PC-3 (cell line): ENCODE data around the gene SMARCA5. TPM values are rescaled to one million over a fixed set of nuclear protein-coding genes. Genes with fewer than 3 reads are reported as not detected.
A peak's percentile ranks its signal among the peaks of the same experiment; 100 is the strongest.

Source experiments
- ATAC-seq: fragments of 200-7000 bp; cut with Tn5 transposase; 2 replicates; pipeline ENCODE4 v1.9.1; 2020; ENCODE audit warnings: mild to moderate bottlenecking, moderate library complexity
- BruUV-seq: library from RNA; stranded (reverse); fragments of 400-500 nt; replicated peaks from 2 replicates; lab custom pipeline; 2021; lab: Mats Ljungman, UMichigan
- CTCF ChIA-PET: fragments of 300-600 bp; sonication (Branson Sonifier 250); formaldehyde crosslinking; loops from one replicate; lab custom pipeline; 2022; ENCODE audit warnings: antibody characterized with exemption; lab: Charles Lee
- POLR2A ChIA-PET: fragments of 300-600 bp; sonication (Branson Sonifier 250); formaldehyde crosslinking; loops from one replicate; lab custom pipeline; 2022; ENCODE audit warnings: antibody characterized with exemption; ENCODE audit not compliant: unreplicated experiment; lab: Charles Lee
- DNase-seq: peaks from one replicate; pipeline ENCODE4 v3.0.0-alpha.2; 2015
- H2AFZ ChIP-seq: fragments of 300-600 bp; sonication (generic); 2 replicates; pipeline ENCODE4 v1.6.0; 2016; ENCODE audit warnings: antibody characterized with exemption, low read length
- H3F3A ChIP-seq: fragments of 300-600 bp; sonication (generic); one replicate; pipeline ENCODE4 v1.6.0; 2017; ENCODE audit warnings: antibody characterized with exemption, low read length, control low read depth, mild to moderate bottlenecking; ENCODE audit not compliant: unreplicated experiment
- H3K27ac ChIP-seq: fragments of 300-600 bp; sonication (generic); 2 replicates; pipeline ENCODE4 v1.5.1; 2016; ENCODE audit warnings: mild to moderate bottlenecking, low read length
- H3K27me3 ChIP-seq: fragments of 300-600 bp; sonication (generic); 2 replicates; pipeline ENCODE4 v1.6.1; 2016; ENCODE audit warnings: low read length, mixed read lengths
- H3K36me3 ChIP-seq: fragments of 300-600 bp; sonication (generic); 2 replicates; pipeline ENCODE4 v1.6.1; 2016; ENCODE audit warnings: low read depth, mixed run types, low read length, mixed read lengths
- H3K4me1 ChIP-seq: fragments of 300-600 bp; sonication (generic); 2 replicates; pipeline ENCODE4 v1.5.1; 2016; ENCODE audit warnings: low read length; ENCODE audit not compliant: insufficient read depth
- H3K4me2 ChIP-seq: fragments of 300-600 bp; sonication (generic); 2 replicates; pipeline ENCODE4 v1.6.0; 2016; ENCODE audit warnings: low read length
- H3K4me3 ChIP-seq: fragments of 300-600 bp; sonication (generic); 2 replicates; pipeline ENCODE4 v1.5.1; 2016; ENCODE audit warnings: mild to moderate bottlenecking, low read length, mixed read lengths
- H3K79me2 ChIP-seq: fragments of 300-600 bp; sonication (generic); 2 replicates; pipeline ENCODE4 v1.6.1; 2017; ENCODE audit warnings: low read length, mixed read lengths
- H3K9ac ChIP-seq: fragments of 300-600 bp; sonication (generic); 2 replicates; pipeline ENCODE4 v1.6.0; 2016; ENCODE audit warnings: mild to moderate bottlenecking, low read length
- H3K9me2 ChIP-seq: fragments of 300-600 bp; sonication (generic); replicated peaks from 2 replicates; pipeline ENCODE4 v1.6.1; 2016; ENCODE audit warnings: mixed run types, low read length, mixed read lengths
- H3K9me3 ChIP-seq: fragments of 300-600 bp; sonication (generic); 2 replicates; pipeline ENCODE4 v1.6.1; 2016; ENCODE audit warnings: low read length, mixed read lengths
- H4K20me1 ChIP-seq: fragments of 300-600 bp; sonication (generic); 2 replicates; pipeline ENCODE4 v1.6.1; 2016; ENCODE audit warnings: low read length, mixed read lengths
- CTCF ChIP-seq: fragments of 300-600 bp; sonication (generic); conservative IDR thresholded peaks from 2 replicates; pipeline ENCODE4 v1.5.1; 2017; ENCODE audit warnings: antibody characterized with exemption, low read depth, mild to moderate bottlenecking, low read length
- EZH2 ChIP-seq: fragments of 300-600 bp; sonication (generic); IDR thresholded peaks from one replicate; pipeline ENCODE4 v1.6.1; 2017; ENCODE audit warnings: antibody characterized with exemption, mild to moderate bottlenecking, low read length; ENCODE audit not compliant: unreplicated experiment
- EZH2phosphoT487 ChIP-seq: fragments of 300-600 bp; sonication (generic); IDR thresholded peaks from 2 replicates; pipeline ENCODE4 v1.6.1; 2018; ENCODE audit warnings: mild to moderate bottlenecking, antibody characterized with exemption, low read length, borderline replicate concordance
- intact Hi-C: fragments of 100-400 bp; cut with micrococcal nuclease; formaldehyde crosslinking; loops from 2 replicates; pipeline ENCODE4 v1.9.0; 2023
- total RNA-seq: library from RNA; depleted of rRNA; stranded (reverse); fragments of >200 nt; gene quantifications from 2 replicates; pipeline ENCODE4 v1.2.3, GENCODE V29; 2014; rRNA removed

Gene SMARCA5
- total RNA-seq, 1 experiment from 2014 or later: 31.6 TPM

- POLR2A ChIA-PET: no interaction called here
- H3K4me2 ChIP-seq: no peak overlapping the region
- H3K79me2 ChIP-seq: no peaks in the 10 kb centered on the region
- DNase-seq (no peak), ATAC-seq (no peak)
- H3K9me2 ChIP-seq: no peaks in the 10 kb centered on the region
- H2AFZ ChIP-seq: no peak overlapping the region
- no peak overlapping the region for H3K27ac ChIP-seq
- H3F3A ChIP-seq: no peaks in the 10 kb centered on the region
- TF ChIP-seq EZH2: no peak
- no peak for TF ChIP-seq EZH2phosphoT487
- no peak for TF ChIP-seq CTCF
- no peaks in the 10 kb centered on the region for H3K36me3 ChIP-seq
- H4K20me1 ChIP-seq: no peaks in the 10 kb centered on the region
- CTCF ChIA-PET: no interaction called here
- no peak overlapping the region for H3K4me3 ChIP-seq
- intact Hi-C loops: no loop called here
- no TSS peak for BruUV-seq
- H3K9me3 ChIP-seq: no peaks in the 10 kb centered on the region
- H3K27me3 ChIP-seq: peaks cover 15% of the 10 kb centered on the region; the same call in 1 of the 2 replicates
- no peaks in the 10 kb centered on the region for H3K4me1 ChIP-seq
- H3K9ac ChIP-seq: no peak overlapping the region
Measured at GRCh38 chr4:143599827-143600226, 86.3 kb downstream of the SMARCA5 start.

GRCh38 chr4:143606480-143606879 is 93.0 kb downstream of the SMARCA5 start:
- ATAC-seq (no peak), DNase-seq (peak; percentile 14)
- CTCF ChIA-PET: no interaction called here
- no peak overlapping the region for H3K9ac ChIP-seq
- H3K27me3 ChIP-seq: peaks cover 24% of the 10 kb centered on the region; the same call in 1 of the 2 replicates
- H3K27ac ChIP-seq: no peak overlapping the region
- no peak overlapping the region for H3K4me3 ChIP-seq
- no peaks in the 10 kb centered on the region for H3K4me1 ChIP-seq
- TF ChIP-seq EZH2phosphoT487 (no peak), EZH2 (no peak), CTCF (no peak)
- no peaks in the 10 kb centered on the region for H3K9me2 ChIP-seq
- no TSS peak for BruUV-seq
- no peak overlapping the region for H2AFZ ChIP-seq
- POLR2A ChIA-PET: interaction anchor here (0.7 kb wide), 1 partner anchor 148 kb away, joined by 12 read pairs; no protein-coding TSS in a partner anchor
- H3F3A ChIP-seq: no peaks in the 10 kb centered on the region
- intact Hi-C loops: no loop called here
- no peaks in the 10 kb centered on the region for H3K9me3 ChIP-seq
- no peaks in the 10 kb centered on the region for H4K20me1 ChIP-seq
- no peak overlapping the region for H3K4me2 ChIP-seq
- no peaks in the 10 kb centered on the region for H3K36me3 ChIP-seq
- H3K79me2 ChIP-seq: no peaks in the 10 kb centered on the region

Other genes starting within 250 kb of the SMARCA5 start
- gene GAB1, start 176.8 kb upstream of the SMARCA5 start, total RNA-seq: 3.3 and 4.9 TPM in 2 replicates
- not detected in 2 replicates for gene FREM3, start 187.0 kb downstream of the SMARCA5 start, total RNA-seq